HCT116 (cell line): ENCODE results near the gene KHDRBS2. TPM values are rescaled to one million over a fixed set of nuclear protein-coding genes. Genes with fewer than 3 reads are reported as not detected.

Experiments
- ATAC-seq: fragments of 200-7000 bp; cut with Tn5 transposase; 2 replicates; pipeline ENCODE4 v1.9.1; 2020; ENCODE audit warnings: mild to moderate bottlenecking, moderate library complexity
- BruUV-seq: library from RNA; stranded (reverse); fragments of 400-500 nt; replicated peaks from 2 replicates; lab custom pipeline; 2021; lab: Mats Ljungman, UMichigan
- CTCF ChIA-PET: fragments of 300-600 bp; sonication (Branson Sonifier 250); formaldehyde crosslinking; loops from one replicate; lab custom pipeline; 2021; ENCODE audit warnings: antibody characterized with exemption; lab: Charles Lee
- POLR2A ChIA-PET: fragments of 300-600, 350-600 bp; sonication (Branson Sonifier 250); formaldehyde crosslinking; loops from one replicate; lab custom pipeline; 2021; ENCODE audit warnings: antibody characterized with exemption; lab: Charles Lee
- RAD21 ChIA-PET, 2 experiments: fragments of 300-600 bp; sonication (Branson Sonifier 250); formaldehyde crosslinking; loops; one replicate each; lab custom pipeline; 2023; ENCODE audit warnings: low total read pairs in 2 of 2; ENCODE audit not compliant: uncharacterized antibody in 2 of 2, unreplicated experiment in 2 of 2, low non-redundant PET in 1 of 2; lab: Charles Lee
- DNase-seq: peaks from one replicate; pipeline ENCODE4 v3.0.0-alpha.2; 2010; ENCODE audit warnings: low read depth, low spot score
- H2AFZ ChIP-seq: fragments of 200-600 bp; shearing (Covaris generic), sonication (generic); 2 replicates; pipeline ENCODE4 v1.6.1; 2017; ENCODE audit warnings: low read depth, mixed run types, mixed read lengths, antibody characterized with exemption, low read length; ENCODE audit not compliant: poor library complexity, severe bottlenecking
- H3K27ac ChIP-seq: 2 replicates; pipeline ENCODE4 v1.5.1; 2012; ENCODE audit warnings: low read depth, low read length
- H3K27me3 ChIP-seq: fragments of 200-600 bp; sonication (generic); 2 replicates; pipeline ENCODE4 v1.6.1; 2016; ENCODE audit warnings: mixed run types, low read length, mixed read lengths; ENCODE audit not compliant: insufficient read depth
- H3K36me3 ChIP-seq, 2 experiments: fragments of 200-500 bp in 1 of 2; fragments of 200-600 bp in 1 of 2; sonication (Bioruptor generic) in 1 of 2; sonication (generic) in 1 of 2; 2 replicates each; pipeline versions ENCODE4 v1.5.1 to v1.6.1; 2014 to 2016; ENCODE audit warnings: low read length in 2 of 2, inconsistent platforms in 1 of 2, mixed read lengths in 1 of 2, mixed run types in 1 of 2; ENCODE audit not compliant: insufficient read depth in 2 of 2, control insufficient read depth in 1 of 2
- H3K4me1 ChIP-seq, 2 experiments: fragments of 200-600 bp in 1 of 2; sonication (generic) in 1 of 2; 2 replicates each; pipeline versions ENCODE4 v1.5.1 to v1.6.1; 2012 to 2017; ENCODE audit warnings: low read length in 2 of 2, inconsistent platforms in 1 of 2, mild to moderate bottlenecking in 1 of 2, mixed read lengths in 1 of 2, mixed run types in 1 of 2, moderate library complexity in 1 of 2; ENCODE audit not compliant: insufficient read depth in 2 of 2, control insufficient read depth in 1 of 2
- H3K4me2 ChIP-seq: fragments of 200-600 bp; sonication (generic); 2 replicates; pipeline ENCODE4 v1.6.1; 2017; ENCODE audit warnings: mixed run types, low read length, mixed read lengths
- H3K4me3 ChIP-seq, 2 experiments: fragments of 200-600 bp in 1 of 2; sonication (generic) in 1 of 2; replicated peaks in 1 of 2; 2 replicates each; pipeline ENCODE4 v1.5.1; 2011 to 2016; ENCODE audit warnings: low read length in 2 of 2, control low read depth in 1 of 2, low read depth in 1 of 2, mild to moderate bottlenecking in 1 of 2, mixed read lengths in 1 of 2, mixed run types in 1 of 2
- H3K79me2 ChIP-seq: fragments of 200-600 bp; sonication (generic); 2 replicates; pipeline ENCODE4 v1.6.1; 2017; ENCODE audit warnings: mild to moderate bottlenecking, mixed run types, low read length, moderate library complexity, mixed read lengths; ENCODE audit not compliant: insufficient read depth
- H3K9ac ChIP-seq: fragments of 200-600 bp; sonication (generic); 2 replicates; pipeline ENCODE4 v1.6.1; 2016; ENCODE audit warnings: low read length, mixed read lengths
- H3K9me2 ChIP-seq: fragments of 200-600 bp; sonication (generic), shearing (Covaris generic); 2 replicates; pipeline ENCODE4 v1.6.1; 2017; ENCODE audit warnings: mixed run types, mild to moderate bottlenecking, moderate library complexity; ENCODE audit not compliant: insufficient read depth
- H3K9me3 ChIP-seq, 2 experiments: fragments of 200-500 bp in 1 of 2; fragments of 200-600 bp in 1 of 2; sonication (Bioruptor generic) in 1 of 2; sonication (generic) in 1 of 2; 2 replicates each; pipeline ENCODE4 v1.6.1; 2014 to 2017; ENCODE audit warnings: low read length in 2 of 2, mixed read lengths in 2 of 2, inconsistent platforms in 1 of 2, low read depth in 1 of 2, mild to moderate bottlenecking in 1 of 2, mixed run types in 1 of 2, moderate library complexity in 1 of 2; ENCODE audit not compliant: control insufficient read depth in 1 of 2, insufficient read depth in 1 of 2
- H4K20me1 ChIP-seq: fragments of 200-600 bp; sonication (generic), shearing (Covaris generic); 2 replicates; pipeline ENCODE4 v1.6.1; 2017; ENCODE audit warnings: mixed run types, mild to moderate bottlenecking, moderate library complexity; ENCODE audit not compliant: insufficient read depth
- CBX3 ChIP-seq: IDR thresholded peaks from 2 replicates; pipeline ENCODE4 v1.6.1; 2012; ENCODE audit warnings: low read depth
- EZH2 ChIP-seq: fragments of 200-600 bp; sonication (generic); IDR thresholded peaks from 2 replicates; pipeline ENCODE4 v1.6.1; 2017; ENCODE audit warnings: antibody characterized with exemption, mixed run types
- FOSL1 ChIP-seq: IDR thresholded peaks from 2 replicates; pipeline ENCODE4 v1.6.1; 2012; ENCODE audit warnings: low read depth
- POLR2A ChIP-seq: IDR thresholded peaks from 2 replicates; pipeline ENCODE4 v1.7.0; 2011; ENCODE audit warnings: borderline replicate concordance; ENCODE audit not compliant: insufficient read depth, insufficient read length; ENCODE audit errors: extremely low read depth
- POLR2AphosphoS5 ChIP-seq: IDR thresholded peaks from 2 replicates; pipeline ENCODE4 v1.6.1; 2011; ENCODE audit warnings: mild to moderate bottlenecking, low read depth, low read length, moderate library complexity
- RAD21 ChIP-seq: IDR thresholded peaks from 2 replicates; pipeline ENCODE4 v1.6.1; 2012; ENCODE audit warnings: low read depth, mild to moderate bottlenecking
- REST ChIP-seq: IDR thresholded peaks from 2 replicates; pipeline ENCODE4 v1.6.1; 2012; ENCODE audit warnings: low read depth
- SIN3A ChIP-seq: IDR thresholded peaks from 2 replicates; pipeline ENCODE4 v1.6.1; 2012; ENCODE audit warnings: low read depth
- SP1 ChIP-seq: IDR thresholded peaks from 2 replicates; pipeline ENCODE4 v1.6.1; 2012; ENCODE audit warnings: low read depth
- SRF ChIP-seq: IDR thresholded peaks from 2 replicates; pipeline ENCODE4 v1.6.1; 2012; ENCODE audit warnings: low read depth
- TCF7L2 ChIP-seq: IDR thresholded peaks from 2 replicates; pipeline ENCODE4 v1.7.0; 2011; ENCODE audit warnings: borderline replicate concordance, inconsistent platforms; ENCODE audit not compliant: insufficient read depth, insufficient read length; ENCODE audit errors: extremely low read depth
- YY1 ChIP-seq: IDR thresholded peaks from 2 replicates; pipeline ENCODE4 v1.6.1; 2011; ENCODE audit warnings: low read length, low read depth, moderate library complexity, mild to moderate bottlenecking; ENCODE audit not compliant: insufficient replicate concordance; ENCODE audit errors: extremely low read depth
- intact Hi-C: fragments of 100-400 bp; cut with micrococcal nuclease; formaldehyde crosslinking; loops from 2 replicates; pipeline ENCODE4 v1.10.0; 2022
- total RNA-seq: library from RNA; stranded (reverse); gene quantifications from one replicate; pipeline ENCODE4 v1.2.1, GENCODE V29; 2021; ENCODE audit not compliant: unreplicated experiment

The KHDRBS2 gene
- total RNA-seq, 1 experiment from 2014 or later: not detected

- no peak for TF ChIP-seq REST
- no peak for TF ChIP-seq SRF
- no peak for TF ChIP-seq TCF7L2
- TF ChIP-seq EZH2: no peak
- no peak for TF ChIP-seq YY1
- no peak for TF ChIP-seq RAD21
- no peak for TF ChIP-seq CBX3
- no peak for TF ChIP-seq POLR2A
- no peak for TF ChIP-seq POLR2AphosphoS5
Observed at GRCh38 chr6:61649845-61650244, 636.2 kb downstream of the KHDRBS2 start (continued).

DNA sequence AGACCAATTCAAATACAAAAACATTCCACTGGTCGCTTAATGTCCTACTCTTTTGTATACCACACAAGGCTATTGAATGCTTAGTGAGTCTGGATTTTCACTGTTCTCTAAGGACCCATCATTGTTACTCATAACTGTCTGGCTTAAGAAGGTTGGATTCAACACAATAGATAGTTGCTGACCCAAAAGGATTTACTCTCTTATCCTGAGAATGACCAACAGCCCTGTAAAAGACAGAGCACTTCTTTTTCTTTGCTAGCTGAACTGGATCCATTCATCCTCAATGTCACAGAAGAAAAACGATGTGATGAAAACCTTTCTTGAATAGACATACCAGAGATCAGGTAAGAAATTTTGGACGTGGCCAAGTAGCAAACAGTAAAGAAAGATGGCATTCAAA is 645.6 kb downstream of the KHDRBS2 start:
- Histone ChIP-seq H3K4me2 (no peak overlapping the region), H3K9me2 (no peaks in the 10 kb centered on the region), H3K4me1 (no peaks in the 10 kb centered on the region), H3K27me3 (no peaks in the 10 kb centered on the region), H4K20me1 (no peaks in the 10 kb centered on the region), H3K27ac (no peak overlapping the region), H3K9me3 (peaks cover 4 to 6% of the 10 kb centered on the region in 2 experiments; a peak in 2 of 4 replicates), H3K36me3 (no peaks in the 10 kb centered on the region), H2AFZ (no peak overlapping the region), H3K9ac (no peak overlapping the region), H3K79me2 (no peaks in the 10 kb centered on the region), H3K4me3 (no peak overlapping the region)
- TF ChIP-seq SIN3A (no peak), SP1 (no peak), FOSL1 (no peak)
- RAD21 ChIA-PET: no interaction called here
- POLR2A ChIA-PET: no interaction called here
- no TSS peak for BruUV-seq
- DNase-seq (no peak), ATAC-seq (no peak)
- intact Hi-C loops: no loop called here
- CTCF ChIA-PET: no interaction called here
